HG03025 (cell line): ENCODE results near the gene DNAJB4.
A peak's percentile ranks its signal among the peaks of the same experiment; 100 is the strongest.
"Not testable (repeated sequence)": the region's sequence is repeated elsewhere in the genome, so short reads cannot be mapped to it uniquely, and the experiment has no call there.

Experiments used
- ATAC-seq: cut with Tn5 transposase; IDR thresholded peaks from one replicate; pipeline ENCODE4 v1.9.1; 2021; ENCODE audit warnings: mild to moderate bottlenecking, moderate library complexity; ENCODE audit not compliant: unreplicated experiment, low FRiP score

Gene DNAJB4

DNA sequence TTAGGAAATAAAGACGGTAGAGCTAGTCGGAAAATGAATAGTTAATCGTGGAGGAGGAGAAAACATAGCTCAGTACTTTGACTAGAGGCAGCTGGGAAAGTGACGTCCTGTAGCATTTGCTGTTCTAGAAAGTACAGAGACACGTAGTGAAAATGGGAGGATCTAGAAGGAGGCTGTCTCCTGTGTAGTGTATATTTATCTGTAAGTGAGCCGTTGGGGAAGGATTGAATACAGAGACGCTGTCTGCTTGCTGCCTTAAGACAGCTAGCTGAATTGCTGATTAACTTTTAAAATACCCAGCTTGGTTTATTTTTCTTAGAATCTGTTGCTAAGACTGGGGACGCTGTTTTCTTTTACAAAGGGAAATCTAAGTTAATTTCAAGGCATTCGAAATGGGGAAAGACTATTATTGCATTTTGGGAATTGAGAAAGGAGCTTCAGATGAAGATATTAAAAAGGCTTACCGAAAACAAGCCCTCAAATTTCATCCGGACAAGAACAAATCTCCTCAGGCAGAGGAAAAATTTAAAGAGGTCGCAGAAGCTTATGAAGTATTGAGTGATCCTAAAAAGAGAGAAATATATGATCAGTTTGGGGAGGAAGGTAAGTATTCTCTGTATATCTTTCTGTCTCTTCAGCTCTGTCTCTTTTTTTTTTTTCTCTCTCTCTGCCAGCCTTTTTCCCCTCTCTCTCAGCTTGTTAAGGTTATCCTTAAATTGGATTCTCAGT lies at the start of gene DNAJB4:
Gene DNAJB4 (plus strand): TSS at position 221 of the 729 bp plus-strand sequence. CDS start 172 bp downstream, at position 393.
- ATAC-seq = peak; percentile 99

- no peak for ATAC-seq
Measured at GRCh38 chr1:77955709-77956108, 49.0 kb upstream of the DNAJB4 start.

GRCh38 chr1:77956464-77956863 lies 48.3 kb upstream of the DNAJB4 start:
- ATAC-seq = no peak

DNA sequence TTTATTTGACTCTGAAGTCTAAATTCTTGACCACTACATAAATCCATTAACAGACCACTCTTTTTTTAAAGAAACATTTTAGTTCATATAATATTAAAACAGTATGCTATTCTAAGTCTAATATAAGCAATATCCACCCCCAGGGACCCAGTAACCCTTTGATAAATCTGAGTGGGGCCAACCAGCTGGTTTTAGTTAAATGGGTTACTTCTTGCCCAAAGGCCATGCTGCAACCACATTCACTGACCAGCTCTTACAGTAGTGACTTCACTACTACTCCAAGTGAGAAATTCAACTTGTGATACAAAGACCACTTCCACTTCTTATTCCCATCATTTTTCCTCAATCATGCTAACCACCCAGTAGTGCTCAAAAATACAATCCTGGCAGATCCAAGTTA lies 46.3 kb upstream of the DNAJB4 start:
- ATAC-seq = no peak

- ATAC-seq = no peak
Measured at GRCh38 chr1:77958850-77959249, 45.9 kb upstream of the DNAJB4 start.

DNA sequence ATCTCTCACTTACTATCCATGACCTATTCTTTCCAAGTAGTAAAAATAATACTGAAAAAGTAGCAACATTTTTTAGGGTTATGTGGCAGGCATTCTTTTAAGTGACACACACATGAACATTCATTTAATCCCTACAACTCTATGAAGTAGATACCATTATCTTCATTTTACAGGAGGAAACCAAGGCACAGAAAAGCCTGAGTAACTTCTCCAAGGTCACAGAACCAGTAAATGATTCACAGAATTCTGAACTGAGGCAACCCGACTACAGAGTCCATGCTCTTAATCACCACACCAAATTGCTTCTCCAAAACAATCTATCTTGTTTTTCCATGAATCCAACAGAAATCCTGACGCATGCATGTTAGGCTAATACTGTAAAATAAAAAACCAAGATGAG lies 43.3 kb upstream of the DNAJB4 start:
- no peak for ATAC-seq

DNA sequence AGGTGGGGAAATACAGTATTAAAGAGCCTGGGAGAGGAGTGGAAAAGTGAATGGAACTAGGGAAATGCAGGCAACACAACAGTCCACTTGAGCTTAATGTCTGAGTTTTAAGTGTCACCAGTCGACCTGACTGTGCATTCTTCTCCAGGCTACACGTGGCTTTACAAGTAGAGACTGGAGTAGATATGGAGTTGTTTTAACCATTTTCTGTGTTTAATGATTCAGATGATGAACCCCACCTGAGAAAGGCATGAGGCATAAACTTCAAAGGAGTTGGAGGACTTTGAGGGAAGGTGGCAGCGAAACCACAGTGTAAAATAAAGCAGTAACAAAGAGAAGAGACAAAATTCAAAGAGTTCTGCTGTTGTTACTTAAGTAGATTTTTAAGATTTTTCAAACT lies 38.4 kb upstream of the DNAJB4 start:
- ATAC-seq = no peak

DNA sequence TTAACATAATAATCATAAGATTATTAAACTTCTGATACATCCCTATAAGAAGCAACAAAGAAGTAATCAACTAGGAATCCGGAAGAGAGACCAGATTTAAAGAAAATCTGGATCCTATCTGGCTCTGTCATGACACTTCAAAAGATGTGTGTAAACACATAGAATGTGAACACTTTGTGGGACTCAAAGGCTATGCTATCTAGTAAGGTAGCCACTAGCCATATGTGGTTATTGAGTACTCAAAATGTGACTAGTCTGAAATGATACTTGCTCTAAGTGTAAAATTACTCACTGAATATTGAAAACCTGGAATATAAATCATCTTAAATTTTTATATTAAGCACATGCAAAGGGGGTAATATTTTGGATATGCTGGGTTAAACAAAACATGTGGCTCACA lies 34.5 kb upstream of the DNAJB4 start:
- no peak for ATAC-seq

GRCh38 chr1:77972080-77972479 lies 32.7 kb upstream of the DNAJB4 start:
- ATAC-seq = no peak

DNA sequence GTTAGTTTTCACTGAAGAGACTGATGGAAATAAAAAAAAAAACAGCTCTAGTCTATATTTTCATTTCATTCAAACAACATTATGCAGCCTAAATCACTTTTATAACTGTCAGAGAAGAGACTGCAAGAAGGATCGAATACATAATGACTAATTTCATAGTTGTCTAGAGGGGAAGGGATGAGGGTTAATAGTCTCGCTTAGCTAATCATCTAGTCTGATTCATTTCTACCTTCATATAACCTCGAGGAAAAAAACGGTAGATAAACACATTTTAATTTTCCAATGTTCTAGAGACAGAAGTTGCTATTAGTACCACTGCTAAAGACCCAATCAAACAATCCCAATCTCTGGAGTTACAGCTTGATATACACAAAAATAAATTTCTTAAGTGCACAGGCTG lies 29.4 kb upstream of the DNAJB4 start:
- no peak for ATAC-seq

- no peak for ATAC-seq
Measured at GRCh38 chr1:77975907-77976306, 28.8 kb upstream of the DNAJB4 start.

GRCh38 chr1:77976433-77977076 lies 28.2 kb upstream of the DNAJB4 start:
- ATAC-seq = no peak

DNA sequence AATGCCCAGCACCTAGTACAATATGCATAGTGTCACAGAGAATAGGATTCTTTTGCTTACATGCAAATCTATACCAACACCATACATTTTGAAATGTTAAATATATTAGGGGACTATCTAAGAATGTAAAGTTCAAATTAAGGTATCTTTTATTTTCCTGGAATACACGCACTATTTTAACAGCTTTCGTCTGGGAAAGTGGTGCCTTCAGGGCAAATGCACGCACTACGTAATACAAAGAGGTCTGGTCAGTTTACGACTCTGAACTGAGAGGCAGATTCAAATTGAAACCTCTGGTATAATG lies 26.8 kb upstream of the DNAJB4 start:
- ATAC-seq = no peak

GRCh38 chr1:77978293-77978968 lies 26.3 kb upstream of the DNAJB4 start:
- ATAC-seq = peak; percentile 65

- ATAC-seq = peak; percentile 74
Measured at GRCh38 chr1:77978969-77979876, 25.5 kb upstream of the DNAJB4 start, which contains the start of gene FUBP1. FUBP1 (minus strand) TSS chr1:77979072; CDS start chr1:77979004, 68 bp downstream.

GRCh38 chr1:77983352-77983996 lies 21.3 kb upstream of the DNAJB4 start:
- ATAC-seq = not testable (repeated sequence)

DNA sequence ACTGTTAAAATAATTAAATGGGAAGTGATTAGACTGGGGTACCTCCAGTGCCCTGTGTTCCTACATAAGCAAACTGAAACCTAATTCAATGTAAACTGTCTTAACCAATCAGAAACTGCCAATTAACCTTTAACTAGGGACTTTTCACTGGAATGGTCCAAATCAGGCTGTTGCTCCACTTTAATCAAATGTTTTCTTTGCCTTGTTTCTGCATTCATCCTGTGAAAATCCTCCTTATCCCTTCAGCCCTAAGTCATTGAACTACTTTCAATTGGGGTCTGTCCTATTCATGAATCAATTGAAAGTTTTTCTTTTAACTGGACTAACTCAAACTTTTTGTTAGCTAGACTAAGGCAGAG lies 20.8 kb upstream of the DNAJB4 start:
- no peak for ATAC-seq

DNA sequence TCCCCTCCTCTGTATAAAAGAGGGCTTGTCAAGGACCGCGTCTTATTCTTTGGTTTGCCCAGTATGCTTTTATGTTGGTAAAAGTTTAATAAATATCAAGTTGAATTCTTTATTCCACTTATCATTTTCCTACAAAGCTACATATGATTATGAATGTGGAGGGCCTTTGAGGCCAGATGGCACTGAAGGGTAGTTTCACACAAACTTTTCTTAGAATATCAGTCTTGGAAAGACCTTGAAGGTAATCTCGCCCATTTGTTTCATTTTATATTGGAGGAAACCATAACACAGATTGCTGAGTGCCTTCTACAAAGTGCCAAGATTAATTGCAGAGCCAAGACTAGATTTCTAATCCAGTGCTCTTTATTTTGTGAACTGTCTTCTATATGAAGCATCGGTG lies 20.1 kb upstream of the DNAJB4 start:
- ATAC-seq = no peak

GRCh38 chr1:77986810-77987209 lies 17.9 kb upstream of the DNAJB4 start:
- no peak for ATAC-seq

GRCh38 chr1:77987919-77988318 lies 16.8 kb upstream of the DNAJB4 start:
- ATAC-seq = no peak
